ENCODE measurements around the gene LSM3. TPM values are rescaled to one million over a fixed set of nuclear protein-coding genes. Genes with fewer than 3 reads are reported as not detected.

Gene LSM3
- total and polyA plus RNA-seq, 9 of the 15 experiments (the other 6 are each of a cell fraction or from before 2014, with no cell fraction given): 33.8 to 203 (median 61.2) TPM

DNA sequence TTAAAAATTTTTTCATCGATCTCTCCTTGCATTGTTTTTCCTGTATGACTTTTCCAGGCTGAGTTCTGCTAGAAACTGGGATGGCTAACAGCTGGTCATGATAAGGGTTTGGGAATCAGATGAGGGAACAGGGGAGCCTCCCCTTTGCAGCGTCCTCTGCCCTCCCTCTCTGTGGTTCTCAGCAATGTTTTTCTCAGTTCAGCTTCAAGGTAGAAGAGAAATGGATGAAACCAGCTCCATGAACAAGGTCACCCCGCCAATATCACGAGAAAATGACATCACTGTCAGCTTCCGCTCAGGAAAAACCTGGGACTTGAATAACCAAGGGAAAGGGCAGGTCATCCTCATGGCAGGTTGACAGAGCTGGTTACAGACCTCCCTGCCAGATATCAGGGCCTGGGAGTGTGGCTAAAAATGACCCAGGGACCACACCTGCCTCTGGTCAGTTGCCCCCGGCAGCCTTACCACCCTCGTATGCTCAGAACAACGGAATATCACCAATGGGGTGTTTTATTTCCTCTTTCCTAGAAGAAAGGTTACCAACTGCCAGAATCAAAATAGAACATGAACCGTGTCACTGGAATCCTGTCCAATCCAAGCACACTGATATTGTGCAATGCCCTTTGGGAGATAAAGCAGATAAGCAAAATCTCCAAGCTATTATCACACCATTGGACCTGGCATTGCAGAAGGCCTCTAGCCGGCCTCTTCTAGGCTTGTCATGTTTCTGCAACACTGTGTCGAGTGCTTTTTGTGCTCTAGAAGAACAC, 26.1 kb downstream of the LSM3 start (continued):
- TF ChIP-seq STAT6 (CRISPR knock-in tag; IDR thresholded peaks at IDR 0.05) (no peak), ZEB2 (IDR thresholded peaks at IDR 0.05) (peak; percentile 59; the same call in 1 of the 2 replicates), CREB1 (IDR thresholded peaks at IDR 0.05) (no peak), CREB1 (CRISPR knock-in tag; IDR thresholded peaks at IDR 0.05) (no peak), EZH2 (IDR thresholded peaks at IDR 0.05; ENCODE audit: borderline replicate concordance, low read depth, low read length) (no peak), DNMT1 (IDR thresholded peaks at IDR 0.05) (no peak), CBX5 (IDR thresholded peaks at IDR 0.05; ENCODE audit: borderline replicate concordance, low read depth) (no peak), ZNF445 (CRISPR knock-in tag; IDR thresholded peaks at IDR 0.05; ENCODE audit: low read depth) (no peak), PTBP1 (IDR thresholded peaks at IDR 0.05; ENCODE audit: low read depth, low read length) (no peak), ZNF140 (CRISPR knock-in tag; IDR thresholded peaks at IDR 0.05) (no peak), RFX7 (CRISPR knock-in tag; IDR thresholded peaks at IDR 0.05) (no peak), ZNF785 (CRISPR knock-in tag; IDR thresholded peaks at IDR 0.05) (no peak), GTF2E2 (tag; IDR thresholded peaks at IDR 0.05) (no peak; the same call in 1 of the 2 replicates), MBD1 (CRISPR knock-in tag; IDR thresholded peaks at IDR 0.05) (no peak), FUS (optimal IDR thresholded peaks at IDR 0.05; ENCODE audit: low read depth, low read length) (no peak), BDP1 (IDR thresholded peaks at IDR 0.05; ENCODE audit: insufficient read depth, insufficient read length) (no peak)
- TF ChIP-seq, protein P1, sequence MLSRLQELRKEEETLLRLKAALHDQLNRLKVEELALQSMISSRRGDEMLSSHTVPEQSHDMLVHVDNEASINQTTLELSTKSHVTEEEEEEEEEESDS (CRISPR knock-in tag; IDR thresholded peaks at IDR 0.05): no peak
- TF ChIP-seq, protein P2, sequence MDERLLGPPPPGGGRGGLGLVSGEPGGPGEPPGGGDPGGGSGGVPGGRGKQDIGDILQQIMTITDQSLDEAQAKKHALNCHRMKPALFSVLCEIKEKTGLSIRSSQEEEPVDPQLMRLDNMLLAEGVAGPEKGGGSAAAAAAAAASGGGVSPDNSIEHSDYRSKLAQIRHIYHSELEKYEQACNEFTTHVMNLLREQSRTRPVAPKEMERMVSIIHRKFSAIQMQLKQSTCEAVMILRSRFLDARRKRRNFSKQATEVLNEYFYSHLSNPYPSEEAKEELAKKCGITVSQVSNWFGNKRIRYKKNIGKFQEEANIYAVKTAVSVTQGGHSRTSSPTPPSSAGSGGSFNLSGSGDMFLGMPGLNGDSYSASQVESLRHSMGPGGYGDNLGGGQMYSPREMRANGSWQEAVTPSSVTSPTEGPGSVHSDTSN (CRISPR knock-in tag; IDR thresholded peaks at IDR 0.05; ENCODE audit: low read depth): no peak
- TF ChIP-seq, protein P2 (tag; conservative IDR thresholded peaks at IDR 0.05; ENCODE audit: low read depth): no peak
- TF ChIP-seq, protein P3, sequence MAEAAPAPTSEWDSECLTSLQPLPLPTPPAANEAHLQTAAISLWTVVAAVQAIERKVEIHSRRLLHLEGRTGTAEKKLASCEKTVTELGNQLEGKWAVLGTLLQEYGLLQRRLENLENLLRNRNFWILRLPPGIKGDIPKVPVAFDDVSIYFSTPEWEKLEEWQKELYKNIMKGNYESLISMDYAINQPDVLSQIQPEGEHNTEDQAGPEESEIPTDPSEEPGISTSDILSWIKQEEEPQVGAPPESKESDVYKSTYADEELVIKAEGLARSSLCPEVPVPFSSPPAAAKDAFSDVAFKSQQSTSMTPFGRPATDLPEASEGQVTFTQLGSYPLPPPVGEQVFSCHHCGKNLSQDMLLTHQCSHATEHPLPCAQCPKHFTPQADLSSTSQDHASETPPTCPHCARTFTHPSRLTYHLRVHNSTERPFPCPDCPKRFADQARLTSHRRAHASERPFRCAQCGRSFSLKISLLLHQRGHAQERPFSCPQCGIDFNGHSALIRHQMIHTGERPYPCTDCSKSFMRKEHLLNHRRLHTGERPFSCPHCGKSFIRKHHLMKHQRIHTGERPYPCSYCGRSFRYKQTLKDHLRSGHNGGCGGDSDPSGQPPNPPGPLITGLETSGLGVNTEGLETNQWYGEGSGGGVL (CRISPR knock-in tag; IDR thresholded peaks at IDR 0.05): no peak

Data from K562 (cell line).